ENCODE data around the gene KLHL11.
A peak's percentile ranks its signal among the peaks of the same experiment; 100 is the strongest.
"Not testable (repeated sequence)": the region's sequence is repeated elsewhere in the genome, so short reads cannot be mapped to it uniquely, and the experiment has no call there.

The KLHL11 gene

DNA sequence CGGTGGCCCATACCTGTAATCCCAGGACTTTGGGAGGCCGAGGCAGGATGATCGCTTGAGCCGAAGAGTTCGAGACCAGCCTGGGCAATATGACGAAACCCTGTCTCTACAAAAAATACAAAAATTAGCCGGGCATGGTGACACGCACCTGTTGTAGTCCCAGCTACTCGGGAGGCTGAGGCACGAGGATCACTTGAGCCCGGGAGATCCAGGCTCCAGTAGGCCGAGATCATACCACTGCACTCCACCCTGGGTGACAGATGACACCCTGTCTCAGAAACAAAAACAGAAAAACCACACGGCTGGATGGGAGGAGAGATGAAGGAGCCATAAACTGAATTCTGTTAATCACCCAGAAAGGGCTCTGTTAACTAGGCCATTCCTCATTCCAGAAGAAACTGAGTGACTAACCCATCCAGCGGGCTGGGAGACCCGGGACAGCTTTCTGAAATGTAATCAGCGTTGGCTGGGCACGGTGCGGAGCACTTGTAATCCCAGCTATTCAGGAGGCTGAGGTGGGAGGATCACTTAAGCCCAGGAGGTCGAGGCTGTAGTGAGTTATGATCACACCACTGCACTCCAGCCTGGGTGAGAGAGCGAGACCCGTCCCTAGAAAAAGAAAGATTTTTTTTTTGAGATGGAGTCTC is 28.6 kb downstream of the KLHL11 start:
- no peak for DNase-seq

GRCh38 chr17:41835800-41836549 is 29.2 kb downstream of the KLHL11 start, which contains the start of gene NT5C3B:
TSS of gene NT5C3B (minus strand) at chr17:41836232. CDS start at chr17:41836193, 39 bp downstream.
- peak; percentile 85 for DNase-seq

GRCh38 chr17:41835214-41835799 is 29.9 kb downstream of the KLHL11 start:
- DNase-seq = no peak

- DNase-seq = not testable (repeated sequence)
Observed at GRCh38 chr17:41829961-41830360, 35.3 kb downstream of the KLHL11 start.

DNA sequence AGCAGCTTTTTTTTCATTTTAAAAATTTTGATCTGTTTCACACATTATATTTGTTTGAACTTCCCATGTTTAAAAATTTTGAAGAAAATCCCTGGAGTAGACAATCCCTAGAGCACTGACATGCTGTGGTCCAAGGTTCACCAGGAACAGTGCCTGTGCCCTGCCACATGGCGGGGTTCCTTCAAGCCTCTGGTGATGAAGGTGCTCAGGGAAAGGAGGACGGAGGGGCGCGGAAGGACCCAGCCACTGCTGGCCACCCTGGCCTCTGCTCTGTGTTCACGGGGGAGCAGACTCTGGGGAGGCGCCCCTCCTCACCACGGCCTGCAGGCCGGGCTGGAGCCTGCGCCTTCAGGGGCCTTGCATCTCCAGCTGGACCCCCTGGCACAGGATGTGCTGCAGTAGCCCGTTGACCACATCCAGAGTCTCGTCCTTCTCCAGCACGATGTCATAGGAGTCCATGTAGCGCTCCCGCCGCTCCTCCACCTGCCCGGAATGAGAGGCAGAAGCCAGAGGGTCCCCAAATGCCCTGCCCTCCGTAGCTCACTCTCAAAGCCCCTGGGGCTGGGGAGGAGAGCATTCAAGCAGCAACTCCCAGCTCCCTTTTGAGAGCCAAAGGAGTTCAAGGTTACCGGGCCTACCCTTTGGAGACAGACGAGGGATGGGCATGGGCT is 39.9 kb downstream of the KLHL11 start:
- no peak for DNase-seq

DNA sequence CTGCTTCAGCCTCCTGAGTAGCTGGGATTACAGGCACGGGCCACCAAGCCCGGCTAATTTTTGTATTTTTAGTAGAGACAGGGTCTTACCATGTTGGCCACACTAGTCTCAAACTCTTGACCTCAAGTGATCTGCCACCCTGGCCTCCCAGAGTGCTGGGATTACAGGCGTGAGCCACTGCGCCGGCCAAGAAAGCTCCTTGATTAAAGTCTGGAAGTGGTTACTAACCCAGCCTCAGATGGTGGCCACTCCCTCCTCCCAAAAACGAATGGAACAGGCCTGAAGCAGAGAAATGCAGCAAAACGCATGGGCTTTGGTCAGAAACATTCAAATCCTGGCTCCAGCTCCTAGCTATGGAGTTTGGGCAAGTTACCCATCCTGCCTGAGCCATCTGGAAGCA is 41.1 kb downstream of the KLHL11 start:
- no peak for DNase-seq

GRCh38 chr17:41823580-41823979 is 41.6 kb downstream of the KLHL11 start:
- DNase-seq = no peak

DNA sequence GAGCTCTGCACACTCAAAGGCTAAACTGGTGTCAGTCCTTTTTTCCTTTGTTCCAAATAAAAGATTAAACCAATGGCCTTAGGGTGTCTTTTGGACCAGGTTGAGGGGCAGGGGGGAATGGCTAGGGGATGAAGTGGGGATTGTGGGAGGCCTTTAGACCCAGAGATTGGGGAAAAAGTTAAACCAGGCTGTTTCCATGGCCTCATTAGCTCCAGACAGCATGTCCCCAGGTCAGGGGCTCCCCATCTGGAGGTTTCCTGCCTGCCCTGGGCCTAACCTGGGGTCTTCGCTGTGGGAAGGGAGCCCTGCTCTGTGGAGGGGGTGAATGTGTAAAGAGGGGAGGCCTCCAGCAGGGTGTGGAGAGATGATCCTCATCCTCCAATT is 42.1 kb downstream of the KLHL11 start:
- no peak for DNase-seq

GRCh38 chr17:41822216-41823140 is 42.7 kb downstream of the KLHL11 start:
- DNase-seq = no peak

- DNase-seq = no peak
Observed at GRCh38 chr17:41821776-41822175, 43.4 kb downstream of the KLHL11 start.

DNA sequence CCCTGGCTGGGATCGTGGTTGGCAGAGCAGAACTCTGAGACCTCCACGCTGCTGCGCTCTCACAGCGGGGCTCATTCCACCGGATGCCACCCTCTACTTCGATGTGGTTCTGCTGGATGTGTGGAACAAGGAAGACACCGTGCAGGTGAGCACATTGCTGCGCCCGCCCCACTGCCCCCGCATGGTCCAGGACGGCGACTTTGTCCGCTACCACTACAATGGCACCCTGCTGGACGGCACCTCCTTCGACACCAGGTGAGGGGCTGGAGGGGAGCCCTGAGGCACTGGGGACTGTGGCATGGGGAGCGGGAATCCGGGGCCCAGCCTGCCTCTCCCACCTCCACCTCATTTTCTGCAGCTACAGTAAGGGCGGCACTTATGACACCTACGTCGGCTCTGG is 47.2 kb downstream of the KLHL11 start:
- no peak for DNase-seq

- DNase-seq = no peak
Observed at GRCh38 chr17:41816637-41817320, 48.4 kb downstream of the KLHL11 start.

GRCh38 chr17:41814195-41814594 is 51.0 kb downstream of the KLHL11 start:
- no peak for DNase-seq

- no peak for DNase-seq
Observed at GRCh38 chr17:41813699-41814124, 51.5 kb downstream of the KLHL11 start.

- DNase-seq = no peak
Observed at GRCh38 chr17:41813152-41813680, 52.0 kb downstream of the KLHL11 start.

- peak; percentile 95 for DNase-seq
Observed at GRCh38 chr17:41812381-41813151, 52.7 kb downstream of the KLHL11 start, which contains the start of gene FKBP10. TSS of gene FKBP10 (plus strand) at chr17:41813004. CDS start at chr17:41813035, 31 bp downstream.

DNA sequence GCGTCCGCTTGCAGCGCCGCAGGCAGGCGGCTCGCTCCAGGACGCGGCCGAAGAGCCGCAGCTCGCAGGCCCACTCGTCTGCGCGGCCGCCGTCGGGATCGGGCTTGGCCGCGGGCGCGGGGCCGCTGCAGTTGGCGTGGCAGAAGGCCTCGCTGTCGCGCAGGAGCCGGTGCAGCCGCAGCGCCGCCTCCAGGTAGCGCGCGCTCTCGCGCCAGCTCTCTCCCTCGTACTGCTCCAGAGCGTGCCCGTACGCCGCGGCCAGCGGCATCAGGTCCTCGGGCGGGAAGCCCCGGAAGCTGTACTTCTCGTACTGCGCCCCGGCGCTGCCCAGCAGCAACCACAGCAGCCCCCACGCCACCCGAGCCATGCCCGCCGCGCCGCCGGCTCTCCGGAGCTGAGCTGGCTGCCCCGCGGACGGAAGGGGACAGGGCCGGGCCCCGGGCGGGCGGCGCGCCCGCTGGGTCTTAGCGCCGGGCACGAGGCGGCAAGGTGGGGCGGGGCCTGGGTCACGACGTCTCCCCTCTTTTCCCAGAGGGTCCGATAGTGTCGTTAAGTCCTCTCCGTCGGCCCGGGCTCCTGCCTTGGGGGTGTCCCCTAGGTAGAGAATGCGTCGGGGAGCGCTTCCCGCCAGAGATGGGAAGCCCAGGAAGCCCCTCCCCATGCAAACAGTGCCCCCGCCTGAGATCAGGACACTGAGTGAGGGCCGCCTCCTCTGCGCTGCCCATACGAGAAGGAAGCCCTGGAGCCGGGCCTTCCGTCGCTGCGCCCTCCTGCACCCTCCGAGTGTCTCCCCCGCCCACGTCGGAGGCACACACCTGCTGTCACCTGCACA is 53.5 kb downstream of the KLHL11 start, which contains the start of gene P3H4:
Gene P3H4 (minus strand): TSS at position 401 of the 832 bp plus-strand sequence. CDS start 34 bp downstream, at position 367.
- peak; percentile 92 for DNase-seq

- no peak for DNase-seq
Observed at GRCh38 chr17:41810659-41811548, 54.3 kb downstream of the KLHL11 start.
